SK-N-SH (cell line): ENCODE results near the gene EBF4. TPM values are rescaled to one million over a fixed set of nuclear protein-coding genes. Genes with fewer than 3 reads are reported as not detected.
A peak's percentile ranks its signal among the peaks of the same experiment; 100 is the strongest.

Source experiments
- CHD2 ChIP-seq: fragments of 150-350 bp; IDR thresholded peaks from 2 replicates; pipeline ENCODE4 v1.6.1; 2018; ENCODE audit warnings: low read length; ENCODE audit not compliant: partially characterized antibody
- ELF1 ChIP-seq: IDR thresholded peaks from 2 replicates; pipeline ENCODE4 v1.4.0; 2012
- EP300 ChIP-seq, 2 experiments: IDR thresholded peaks; 2 replicates each; pipeline versions ENCODE4 v1.4.0 to v1.6.1; 2012; ENCODE audit warnings: borderline replicate concordance in 1 of 2, low read depth in 1 of 2, low read length in 1 of 2
- EZH2phosphoT487 ChIP-seq: fragments of 200-600 bp; sonication (generic); IDR thresholded peaks from 2 replicates; pipeline ENCODE4 v1.6.1; 2017; ENCODE audit warnings: low read depth, mixed run types, mild to moderate bottlenecking, antibody characterized with exemption, moderate library complexity, borderline replicate concordance
- FOXM1 ChIP-seq: IDR thresholded peaks from 2 replicates; pipeline ENCODE4 v1.4.0; 2012; ENCODE audit warnings: low read depth, mild to moderate bottlenecking
- GABPA ChIP-seq: IDR thresholded peaks from 2 replicates; pipeline ENCODE4 v1.4.0; 2012; ENCODE audit warnings: low read depth, mild to moderate bottlenecking
- IRF3 ChIP-seq: fragments of 150-350 bp; IDR thresholded peaks from 2 replicates; pipeline ENCODE4 v1.6.1; 2016; ENCODE audit warnings: mild to moderate bottlenecking, low read depth, low read length
- MXI1 ChIP-seq: IDR thresholded peaks from 2 replicates; pipeline ENCODE4 v1.6.1; 2012; ENCODE audit warnings: mild to moderate bottlenecking, low read depth, low read length, improper control_type of control experiment
- NRF1 ChIP-seq: IDR thresholded peaks from 2 replicates; pipeline ENCODE4 v1.6.1; 2012; ENCODE audit warnings: low read depth, mild to moderate bottlenecking, low read length
- PBX3 ChIP-seq: IDR thresholded peaks from 2 replicates; pipeline ENCODE4; 2012
- RAD21 ChIP-seq: IDR thresholded peaks from 2 replicates; pipeline ENCODE4 v1.6.1; 2012; ENCODE audit warnings: mild to moderate bottlenecking, low read length
- RCOR1 ChIP-seq: fragments of 150-350 bp; IDR thresholded peaks from 2 replicates; pipeline ENCODE4 v1.6.1; 2017; ENCODE audit warnings: antibody characterized with exemption, low read length
- SIN3A ChIP-seq: IDR thresholded peaks from 2 replicates; pipeline ENCODE4 v1.6.1; 2012; ENCODE audit warnings: low read depth, mild to moderate bottlenecking, low read length, moderate library complexity, borderline replicate concordance
- TAF1 ChIP-seq: IDR thresholded peaks from 2 replicates; pipeline ENCODE4 v1.6.1; 2012; ENCODE audit warnings: low read depth, mild to moderate bottlenecking, low read length, moderate library complexity, borderline replicate concordance
- TCF12 ChIP-seq: IDR thresholded peaks from 2 replicates; pipeline ENCODE4 v1.4.0; 2012
- TEAD4 ChIP-seq: IDR thresholded peaks from 2 replicates; pipeline ENCODE4 v1.4.0; 2012; ENCODE audit warnings: mild to moderate bottlenecking, borderline replicate concordance; ENCODE audit not compliant: insufficient read depth
- YY1 ChIP-seq: IDR thresholded peaks from 2 replicates; pipeline ENCODE4 v1.4.0; 2012; ENCODE audit warnings: low read depth, mild to moderate bottlenecking
- polyA plus RNA-seq, 3 experiments: library from polyadenylated mRNA; depleted of rRNA; stranded (reverse); fragments of >200 nt; gene quantifications; 2 replicates each; pipeline ENCODE4 v1.2.3, GENCODE V29; 2012
- TF ChIP-seq, protein P1 (sequence below): IDR thresholded peaks from 2 replicates; pipeline ENCODE4 v1.6.1; 2012; ENCODE audit warnings: mild to moderate bottlenecking, low read depth, low read length, moderate library complexity

EBF4 gene
- polyA plus RNA-seq, 1 of the 3 experiments (the other 2 are of a cell fraction) = 20.6 TPM

GRCh38 chr20:2651772-2652723, 40.5 kb upstream of the EBF4 start, which contains the start of gene NOP56 (continued):
- TF ChIP-seq CHD2 = no peak
- no peak for TF ChIP-seq FOXM1
- no peak for TF ChIP-seq EZH2phosphoT487
- peak; percentile 15; the same call in 1 of the 2 replicates for TF ChIP-seq ELF1
- no peak for TF ChIP-seq TCF12
- TF ChIP-seq, protein P1, sequence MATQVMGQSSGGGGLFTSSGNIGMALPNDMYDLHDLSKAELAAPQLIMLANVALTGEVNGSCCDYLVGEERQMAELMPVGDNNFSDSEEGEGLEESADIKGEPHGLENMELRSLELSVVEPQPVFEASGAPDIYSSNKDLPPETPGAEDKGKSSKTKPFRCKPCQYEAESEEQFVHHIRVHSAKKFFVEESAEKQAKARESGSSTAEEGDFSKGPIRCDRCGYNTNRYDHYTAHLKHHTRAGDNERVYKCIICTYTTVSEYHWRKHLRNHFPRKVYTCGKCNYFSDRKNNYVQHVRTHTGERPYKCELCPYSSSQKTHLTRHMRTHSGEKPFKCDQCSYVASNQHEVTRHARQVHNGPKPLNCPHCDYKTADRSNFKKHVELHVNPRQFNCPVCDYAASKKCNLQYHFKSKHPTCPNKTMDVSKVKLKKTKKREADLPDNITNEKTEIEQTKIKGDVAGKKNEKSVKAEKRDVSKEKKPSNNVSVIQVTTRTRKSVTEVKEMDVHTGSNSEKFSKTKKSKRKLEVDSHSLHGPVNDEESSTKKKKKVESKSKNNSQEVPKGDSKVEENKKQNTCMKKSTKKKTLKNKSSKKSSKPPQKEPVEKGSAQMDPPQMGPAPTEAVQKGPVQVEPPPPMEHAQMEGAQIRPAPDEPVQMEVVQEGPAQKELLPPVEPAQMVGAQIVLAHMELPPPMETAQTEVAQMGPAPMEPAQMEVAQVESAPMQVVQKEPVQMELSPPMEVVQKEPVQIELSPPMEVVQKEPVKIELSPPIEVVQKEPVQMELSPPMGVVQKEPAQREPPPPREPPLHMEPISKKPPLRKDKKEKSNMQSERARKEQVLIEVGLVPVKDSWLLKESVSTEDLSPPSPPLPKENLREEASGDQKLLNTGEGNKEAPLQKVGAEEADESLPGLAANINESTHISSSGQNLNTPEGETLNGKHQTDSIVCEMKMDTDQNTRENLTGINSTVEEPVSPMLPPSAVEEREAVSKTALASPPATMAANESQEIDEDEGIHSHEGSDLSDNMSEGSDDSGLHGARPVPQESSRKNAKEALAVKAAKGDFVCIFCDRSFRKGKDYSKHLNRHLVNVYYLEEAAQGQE = 0 out of 2 replicates have a peak, but pooled peaks have one; percentile 19
- TF ChIP-seq SIN3A = peak; percentile 77; the same call in 1 of the 2 replicates
- no peak for TF ChIP-seq RAD21
- no peak for TF ChIP-seq IRF3
- TF ChIP-seq TEAD4 = 0 out of 2 replicates have a peak, but pooled peaks have one; percentile 14
- TF ChIP-seq MXI1 = peak; percentile 97
- no peak for TF ChIP-seq PBX3
- no peak for TF ChIP-seq RCOR1
- TF ChIP-seq EP300 (IDR thresholded peaks at IDR 0.05; ENCODE audit: borderline replicate concordance in 1 of 2, low read depth in 1 of 2, low read length in 1 of 2) = peak in 1 of 2 experiments; percentile 31; a peak in 1 of 4 replicates
- TF ChIP-seq NRF1 = peak; percentile 73
- peak; percentile 92; the same call in 1 of the 2 replicates for TF ChIP-seq TAF1
- no peak for TF ChIP-seq GABPA
- peak; percentile 38; the same call in 1 of the 2 replicates for TF ChIP-seq YY1
- TF ChIP-seq, all 33 proteins: peak for 12
